ENCODE data around the gene CNTNAP2.

CNTNAP2 gene

DNA sequence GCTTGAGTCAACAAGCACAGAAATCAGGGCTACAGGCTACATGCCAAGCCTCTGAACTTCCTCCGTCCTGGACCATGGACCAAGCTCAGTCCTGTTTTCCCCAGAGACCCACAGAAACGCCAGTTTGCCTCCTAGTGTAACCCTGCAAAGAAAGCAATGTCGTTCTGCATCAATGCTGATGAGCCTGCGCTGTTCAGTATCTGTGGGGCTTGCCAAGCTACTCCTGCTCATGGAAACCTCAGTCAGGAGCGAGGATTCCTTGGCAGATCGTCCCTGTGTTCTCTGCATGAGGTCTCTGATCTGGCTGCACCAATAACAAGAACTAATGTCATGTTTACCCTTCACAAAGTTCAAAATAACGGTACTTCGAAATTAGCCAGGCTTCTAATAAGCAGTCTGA lies 1978.5 kb downstream of the CNTNAP2 start:
- H3F3A ChIP-seq (ENCODE audit: insufficient read depth), result no peaks in the 10 kb centered on the region
- TF ChIP-seq, protein P1, sequence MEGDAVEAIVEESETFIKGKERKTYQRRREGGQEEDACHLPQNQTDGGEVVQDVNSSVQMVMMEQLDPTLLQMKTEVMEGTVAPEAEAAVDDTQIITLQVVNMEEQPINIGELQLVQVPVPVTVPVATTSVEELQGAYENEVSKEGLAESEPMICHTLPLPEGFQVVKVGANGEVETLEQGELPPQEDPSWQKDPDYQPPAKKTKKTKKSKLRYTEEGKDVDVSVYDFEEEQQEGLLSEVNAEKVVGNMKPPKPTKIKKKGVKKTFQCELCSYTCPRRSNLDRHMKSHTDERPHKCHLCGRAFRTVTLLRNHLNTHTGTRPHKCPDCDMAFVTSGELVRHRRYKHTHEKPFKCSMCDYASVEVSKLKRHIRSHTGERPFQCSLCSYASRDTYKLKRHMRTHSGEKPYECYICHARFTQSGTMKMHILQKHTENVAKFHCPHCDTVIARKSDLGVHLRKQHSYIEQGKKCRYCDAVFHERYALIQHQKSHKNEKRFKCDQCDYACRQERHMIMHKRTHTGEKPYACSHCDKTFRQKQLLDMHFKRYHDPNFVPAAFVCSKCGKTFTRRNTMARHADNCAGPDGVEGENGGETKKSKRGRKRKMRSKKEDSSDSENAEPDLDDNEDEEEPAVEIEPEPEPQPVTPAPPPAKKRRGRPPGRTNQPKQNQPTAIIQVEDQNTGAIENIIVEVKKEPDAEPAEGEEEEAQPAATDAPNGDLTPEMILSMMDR (IDR thresholded peaks at IDR 0.05; ENCODE audit: insufficient read depth, low read length, poor library complexity, severe bottlenecking), result no peak
- no peak for TF ChIP-seq EZH2phosphoT487 (conservative IDR thresholded peaks at IDR 0.05; ENCODE audit: low read length)
- no peak overlapping the region for H3K9ac ChIP-seq (ENCODE audit: low read length)
- no peak overlapping the region for H3K4me3 ChIP-seq (ENCODE audit: insufficient read depth, low read length, poor library complexity, severe bottlenecking)
- no peak overlapping the region for H3K4me2 ChIP-seq (ENCODE audit: low read depth, low read length, poor library complexity, severe bottlenecking)
- no peaks in the 10 kb centered on the region for H3K9me2 ChIP-seq (replicated peaks; ENCODE audit: insufficient read depth, low read length)
- H2AFZ ChIP-seq (ENCODE audit: low read depth, low read length, severe bottlenecking), result no peak overlapping the region
- no peaks in the 10 kb centered on the region for H3K27me3 ChIP-seq (ENCODE audit: low read length)
- H4K20me1 ChIP-seq (ENCODE audit: low read depth, low read length), result no peaks in the 10 kb centered on the region
- no peaks in the 10 kb centered on the region for H3K79me2 ChIP-seq (ENCODE audit: insufficient read depth, low read length)
- H3K9me3 ChIP-seq (ENCODE audit: insufficient read depth, low read length), result no peaks in the 10 kb centered on the region
- H3K27ac ChIP-seq (ENCODE audit: low read depth, low read length), result no peak overlapping the region
- H3K36me3 ChIP-seq (ENCODE audit: low read length), result no peaks in the 10 kb centered on the region

GRCh38 chr7:148104136-148104716 lies 1987.6 kb downstream of the CNTNAP2 start:
- H2AFZ ChIP-seq (ENCODE audit: low read depth, low read length, severe bottlenecking), result no peak overlapping the region
- H3F3A ChIP-seq (ENCODE audit: insufficient read depth), result no peaks in the 10 kb centered on the region
- no peaks in the 10 kb centered on the region for H3K9me3 ChIP-seq (ENCODE audit: insufficient read depth, low read length)
- no peaks in the 10 kb centered on the region for H3K36me3 ChIP-seq (ENCODE audit: low read length)
- no peak overlapping the region for H3K9ac ChIP-seq (ENCODE audit: low read length)
- no peak overlapping the region for H3K4me2 ChIP-seq (ENCODE audit: low read depth, low read length, poor library complexity, severe bottlenecking)
- no peak overlapping the region for H3K27ac ChIP-seq (ENCODE audit: low read depth, low read length)
- H3K4me3 ChIP-seq (ENCODE audit: insufficient read depth, low read length, poor library complexity, severe bottlenecking), result no peak overlapping the region
- H3K27me3 ChIP-seq (ENCODE audit: low read length), result no peaks in the 10 kb centered on the region
- no peaks in the 10 kb centered on the region for H3K79me2 ChIP-seq (ENCODE audit: insufficient read depth, low read length)
- no peaks in the 10 kb centered on the region for H4K20me1 ChIP-seq (ENCODE audit: low read depth, low read length)
- no peaks in the 10 kb centered on the region for H3K9me2 ChIP-seq (replicated peaks; ENCODE audit: insufficient read depth, low read length)
- no peak for TF ChIP-seq EZH2phosphoT487 (conservative IDR thresholded peaks at IDR 0.05; ENCODE audit: low read length)
- TF ChIP-seq, protein P1 (IDR thresholded peaks at IDR 0.05; ENCODE audit: insufficient read depth, low read length, poor library complexity, severe bottlenecking), result no peak

DNA sequence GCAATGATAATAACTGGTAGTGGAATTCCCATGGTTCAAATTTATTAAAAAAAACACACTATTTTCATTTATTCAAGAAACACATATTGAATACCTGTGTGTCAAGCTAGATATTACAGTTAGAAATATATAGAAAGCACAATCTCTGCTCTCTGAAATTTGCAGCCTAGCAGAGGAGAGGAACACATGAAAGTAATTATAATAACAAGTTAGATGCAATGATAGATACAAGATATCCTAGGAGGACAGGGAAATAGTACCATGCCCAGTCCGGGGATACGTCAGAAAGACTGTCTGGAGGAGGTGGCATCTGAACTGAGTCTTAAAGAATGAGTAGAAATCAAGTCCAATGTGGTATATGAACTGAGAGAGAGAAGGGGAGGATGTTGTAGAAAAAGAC lies 1988.3 kb downstream of the CNTNAP2 start:
- no peaks in the 10 kb centered on the region for H3K79me2 ChIP-seq (ENCODE audit: insufficient read depth, low read length)
- no peak for TF ChIP-seq EZH2phosphoT487 (conservative IDR thresholded peaks at IDR 0.05; ENCODE audit: low read length)
- TF ChIP-seq, protein P1 (IDR thresholded peaks at IDR 0.05; ENCODE audit: insufficient read depth, low read length, poor library complexity, severe bottlenecking), result no peak
- H3K27me3 ChIP-seq (ENCODE audit: low read length), result no peaks in the 10 kb centered on the region
- no peaks in the 10 kb centered on the region for H4K20me1 ChIP-seq (ENCODE audit: low read depth, low read length)
- no peaks in the 10 kb centered on the region for H3K9me2 ChIP-seq (replicated peaks; ENCODE audit: insufficient read depth, low read length)
- no peaks in the 10 kb centered on the region for H3F3A ChIP-seq (ENCODE audit: insufficient read depth)
- H3K9me3 ChIP-seq (ENCODE audit: insufficient read depth, low read length), result no peaks in the 10 kb centered on the region
- no peak overlapping the region for H3K9ac ChIP-seq (ENCODE audit: low read length)
- H3K4me3 ChIP-seq (ENCODE audit: insufficient read depth, low read length, poor library complexity, severe bottlenecking), result no peak overlapping the region
- no peak overlapping the region for H2AFZ ChIP-seq (ENCODE audit: low read depth, low read length, severe bottlenecking)
- H3K27ac ChIP-seq (ENCODE audit: low read depth, low read length), result no peak overlapping the region
- H3K36me3 ChIP-seq (ENCODE audit: low read length), result no peaks in the 10 kb centered on the region
- H3K4me2 ChIP-seq (ENCODE audit: low read depth, low read length, poor library complexity, severe bottlenecking), result no peak overlapping the region
